Activated CD4-positive, alpha-beta T cell treated with anti-CD3 and anti-CD28 coated beads, Interleukin-2, amount 50 U/mL, for 1 hour (primary cell): Measurements from ENCODE around the gene TNRC18.
"Not testable (repeated sequence)": the region's sequence is repeated elsewhere in the genome, so short reads cannot be mapped to it uniquely, and the experiment has no call there.

Experiments used
- DNase-seq: peaks from one replicate; pipeline ENCODE4 v3.0.0-alpha.2; 2020

The TNRC18 gene

GRCh38 chr7:5265320-5266190 is 158.1 kb downstream of the TNRC18 start:
- no peak for DNase-seq

GRCh38 chr7:5263066-5263465 is 160.6 kb downstream of the TNRC18 start:
- not testable (repeated sequence) for DNase-seq

- not testable (repeated sequence) for DNase-seq
Observed at GRCh38 chr7:5260530-5261068, 163.0 kb downstream of the TNRC18 start.
